ENCODE results near the gene SKIDA1. TPM values are rescaled to one million over a fixed set of nuclear protein-coding genes. Genes with fewer than 3 reads are reported as not detected.

Gene SKIDA1
- total RNA-seq, 1 experiment from 2014 or later: 6.3 TPM

DNA sequence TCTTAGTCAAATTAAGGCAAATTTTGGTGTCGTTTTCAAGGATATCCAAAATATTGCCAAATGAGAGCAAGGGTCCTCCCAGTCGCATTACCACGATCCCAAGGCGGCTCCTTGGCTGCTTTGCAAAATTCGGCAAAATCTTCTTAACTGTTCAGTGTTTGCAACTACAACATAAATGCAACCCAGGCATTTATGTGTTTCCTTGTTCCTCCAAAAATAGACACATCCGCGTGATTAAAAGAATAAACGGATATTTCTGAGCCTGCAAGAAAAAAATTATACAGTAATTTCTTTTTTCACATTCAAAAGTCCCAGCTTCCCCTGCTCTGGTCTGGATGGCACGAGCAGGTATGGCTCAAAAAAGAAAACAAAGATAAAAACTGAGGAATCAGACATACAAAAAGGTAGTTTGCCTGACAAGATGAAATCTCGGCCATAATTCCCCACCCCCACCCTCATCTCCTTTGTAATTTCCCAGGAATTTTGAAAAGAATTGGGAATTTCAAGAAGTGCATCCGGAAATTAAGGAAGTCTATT is 6.0 kb downstream of the SKIDA1 start:
- Mint-ChIP-seq H3K9me3 (ENCODE audit: unreplicated experiment) (no peaks in the 10 kb centered on the region), H3K27me3 (ENCODE audit: insufficient read depth, unreplicated experiment) (no peaks in the 10 kb centered on the region), H3K4me1 (ENCODE audit: low read depth, unreplicated experiment) (peaks cover 52% of the 10 kb centered on the region), H3K4me3 (ENCODE audit: unreplicated experiment) (peak overlapping the region; percentile 92), H3K27ac (ENCODE audit: unreplicated experiment) (no peak overlapping the region), H3K36me3 (ENCODE audit: insufficient read depth, unreplicated experiment) (peaks cover 5% of the 10 kb centered on the region)
- no TSS peak for BruUV-seq (replicated peaks)
- no peaks in the 10 kb centered on the region for H3K9me3 ChIP-seq
- H3K4me1 ChIP-seq: peaks cover 44% of the 10 kb centered on the region
- TF ChIP-seq, protein P1, sequence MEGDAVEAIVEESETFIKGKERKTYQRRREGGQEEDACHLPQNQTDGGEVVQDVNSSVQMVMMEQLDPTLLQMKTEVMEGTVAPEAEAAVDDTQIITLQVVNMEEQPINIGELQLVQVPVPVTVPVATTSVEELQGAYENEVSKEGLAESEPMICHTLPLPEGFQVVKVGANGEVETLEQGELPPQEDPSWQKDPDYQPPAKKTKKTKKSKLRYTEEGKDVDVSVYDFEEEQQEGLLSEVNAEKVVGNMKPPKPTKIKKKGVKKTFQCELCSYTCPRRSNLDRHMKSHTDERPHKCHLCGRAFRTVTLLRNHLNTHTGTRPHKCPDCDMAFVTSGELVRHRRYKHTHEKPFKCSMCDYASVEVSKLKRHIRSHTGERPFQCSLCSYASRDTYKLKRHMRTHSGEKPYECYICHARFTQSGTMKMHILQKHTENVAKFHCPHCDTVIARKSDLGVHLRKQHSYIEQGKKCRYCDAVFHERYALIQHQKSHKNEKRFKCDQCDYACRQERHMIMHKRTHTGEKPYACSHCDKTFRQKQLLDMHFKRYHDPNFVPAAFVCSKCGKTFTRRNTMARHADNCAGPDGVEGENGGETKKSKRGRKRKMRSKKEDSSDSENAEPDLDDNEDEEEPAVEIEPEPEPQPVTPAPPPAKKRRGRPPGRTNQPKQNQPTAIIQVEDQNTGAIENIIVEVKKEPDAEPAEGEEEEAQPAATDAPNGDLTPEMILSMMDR (IDR thresholded peaks at IDR 0.05; ENCODE audit: insufficient read depth in 1 of 2, low read depth in 1 of 2, low read length in 1 of 2, severe bottlenecking in 1 of 2, unreplicated experiment in 1 of 2): no peak
- no peaks in the 10 kb centered on the region for H3K27me3 ChIP-seq (replicated peaks; ENCODE audit: control insufficient read depth, insufficient read depth, low read length)
- no peak for DNase-seq
- ChIA-PET POLR2A (interaction anchor here (0.6 kb wide), 4 partner anchors 12 to 821 kb away, joined by 3 to 9 read pairs (median 5); no protein-coding TSS in a partner anchor), CTCF (no interaction called here)
- intact Hi-C loops (cut with micrococcal nuclease; ENCODE audit: unreplicated experiment): loop anchor here (5.0 kb wide), 1 partner anchor 433 kb away; no protein-coding TSS in a partner anchor
- H3K4me3 ChIP-seq (ENCODE audit: low read depth, low read length): no peak overlapping the region
- no peaks in the 10 kb centered on the region for H3K36me3 ChIP-seq (ENCODE audit: control insufficient read depth, insufficient read depth, low read length)

- H3K4me1 ChIP-seq: peaks cover 43% of the 10 kb centered on the region
- DNase-seq: no peak
- H3K27me3 Mint-ChIP-seq (ENCODE audit: insufficient read depth, unreplicated experiment): no peaks in the 10 kb centered on the region
- H3K9me3 ChIP-seq: no peaks in the 10 kb centered on the region
- H3K4me1 Mint-ChIP-seq (ENCODE audit: low read depth, unreplicated experiment): peaks cover 55% of the 10 kb centered on the region
- H3K27me3 ChIP-seq (replicated peaks; ENCODE audit: control insufficient read depth, insufficient read depth, low read length): no peaks in the 10 kb centered on the region
- H3K36me3 ChIP-seq (ENCODE audit: control insufficient read depth, insufficient read depth, low read length): no peaks in the 10 kb centered on the region
- CTCF ChIA-PET: interaction anchor here (0.6 to 1.0 kb wide), 2 partner anchors 9 to 22 kb away, joined by 3 to 9 read pairs; no protein-coding TSS in a partner anchor
- POLR2A ChIA-PET: interaction anchor here (0.6 to 1.2 kb wide), 5 partner anchors 11 to 183 kb away, joined by 3 to 10 read pairs (median 7); no protein-coding TSS in a partner anchor
- peak overlapping the region; percentile 92 for H3K4me3 Mint-ChIP-seq (ENCODE audit: unreplicated experiment)
- H3K27ac Mint-ChIP-seq (ENCODE audit: unreplicated experiment): peak overlapping the region; percentile 80
- TF ChIP-seq, protein P1 (IDR thresholded peaks at IDR 0.05; ENCODE audit: insufficient read depth in 1 of 2, low read depth in 1 of 2, low read length in 1 of 2, severe bottlenecking in 1 of 2, unreplicated experiment in 1 of 2): no peak
- intact Hi-C loops (cut with micrococcal nuclease; ENCODE audit: unreplicated experiment): loop anchor here (5.0 kb wide), 1 partner anchor 433 kb away; no protein-coding TSS in a partner anchor
- no TSS peak for BruUV-seq (replicated peaks)
- peaks cover 5% of the 10 kb centered on the region for H3K36me3 Mint-ChIP-seq (ENCODE audit: insufficient read depth, unreplicated experiment)
- H3K4me3 ChIP-seq (ENCODE audit: low read depth, low read length): peak overlapping the region; percentile 71
- no peaks in the 10 kb centered on the region for H3K9me3 Mint-ChIP-seq (ENCODE audit: unreplicated experiment)
Observed at GRCh38 chr10:21518641-21519396, 6.7 kb downstream of the SKIDA1 start.

GRCh38 chr10:21518149-21518640 is 7.3 kb downstream of the SKIDA1 start:
- TF ChIP-seq, protein P1 (IDR thresholded peaks at IDR 0.05; ENCODE audit: insufficient read depth in 1 of 2, low read depth in 1 of 2, low read length in 1 of 2, severe bottlenecking in 1 of 2, unreplicated experiment in 1 of 2): no peak
- intact Hi-C loops (cut with micrococcal nuclease; ENCODE audit: unreplicated experiment): loop anchor here (5.0 kb wide), 1 partner anchor 434 kb away; no protein-coding TSS in a partner anchor
- H3K27me3 Mint-ChIP-seq (ENCODE audit: insufficient read depth, unreplicated experiment): no peaks in the 10 kb centered on the region
- H3K27ac Mint-ChIP-seq (ENCODE audit: unreplicated experiment): peak overlapping the region; percentile 80
- no peak for DNase-seq
- POLR2A ChIA-PET: interaction anchor here (0.6 to 1.2 kb wide), 3 partner anchors 9 to 14 kb away, joined by 4 to 10 read pairs (median 5); no protein-coding TSS in a partner anchor
- Histone ChIP-seq H3K4me1 (peaks cover 37% of the 10 kb centered on the region), H3K36me3 (ENCODE audit: control insufficient read depth, insufficient read depth, low read length) (no peaks in the 10 kb centered on the region), H3K9me3 (no peaks in the 10 kb centered on the region), H3K27me3 (replicated peaks; ENCODE audit: control insufficient read depth, insufficient read depth, low read length) (no peaks in the 10 kb centered on the region), H3K4me3 (ENCODE audit: low read depth, low read length) (peak overlapping the region; percentile 71)
- peaks cover 5% of the 10 kb centered on the region for H3K36me3 Mint-ChIP-seq (ENCODE audit: insufficient read depth, unreplicated experiment)
- CTCF ChIA-PET: interaction anchor here (0.5 to 1.0 kb wide), 4 partner anchors 8 to 343 kb away, joined by 3 to 9 read pairs (median 3); no protein-coding TSS in a partner anchor
- H3K9me3 Mint-ChIP-seq (ENCODE audit: unreplicated experiment): no peaks in the 10 kb centered on the region
- H3K4me3 Mint-ChIP-seq (ENCODE audit: unreplicated experiment): peak overlapping the region; percentile 92
- H3K4me1 Mint-ChIP-seq (ENCODE audit: low read depth, unreplicated experiment): peaks cover 48% of the 10 kb centered on the region
- BruUV-seq (replicated peaks): no TSS peak

Measured in Caco-2 (cell line).